Measurements from ENCODE around the gene TMEM239.

The TMEM239 gene

GRCh38 chr20:2849529-2849928, 33.4 kb downstream of the TMEM239 start:
- DNase-seq (ENCODE audit: low read depth): no peak

- no peak for DNase-seq (ENCODE audit: low read depth)
These were observed 34.9 kb downstream of the TMEM239 start for GRCh38 chr20:2851086-2851485.

DNA sequence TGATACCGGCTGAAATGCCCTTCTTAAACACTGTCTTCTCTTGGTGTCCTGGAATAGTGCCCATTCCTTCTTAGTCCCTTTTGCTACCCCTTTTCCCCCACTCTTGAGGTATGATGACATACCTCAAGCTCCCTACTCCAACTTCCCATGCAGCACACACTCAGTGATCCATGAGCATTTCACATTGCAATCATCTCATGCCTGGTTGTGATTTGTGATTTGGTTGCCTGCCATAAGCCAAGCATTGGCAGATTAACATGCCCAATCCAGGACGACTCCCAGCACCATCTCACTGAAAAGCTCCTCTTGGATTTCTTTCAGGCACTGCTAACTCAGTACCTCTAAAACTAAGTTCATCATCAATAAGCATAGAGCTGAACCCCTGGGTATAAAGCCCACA, 42.4 kb downstream of the TMEM239 start:
- no peak for DNase-seq (ENCODE audit: low read depth)

- DNase-seq (ENCODE audit: low read depth): no peak
These were observed 43.4 kb downstream of the TMEM239 start for GRCh38 chr20:2859330-2860121.

- no peak for DNase-seq (ENCODE audit: low read depth)
These were observed 48.5 kb downstream of the TMEM239 start for GRCh38 chr20:2864626-2865025.

- DNase-seq (ENCODE audit: low read depth): no peak
These were observed 48.9 kb downstream of the TMEM239 start for GRCh38 chr20:2865101-2865500.

- DNase-seq (ENCODE audit: low read depth): no peak
These were observed 49.5 kb downstream of the TMEM239 start for GRCh38 chr20:2865630-2866029.

DNA sequence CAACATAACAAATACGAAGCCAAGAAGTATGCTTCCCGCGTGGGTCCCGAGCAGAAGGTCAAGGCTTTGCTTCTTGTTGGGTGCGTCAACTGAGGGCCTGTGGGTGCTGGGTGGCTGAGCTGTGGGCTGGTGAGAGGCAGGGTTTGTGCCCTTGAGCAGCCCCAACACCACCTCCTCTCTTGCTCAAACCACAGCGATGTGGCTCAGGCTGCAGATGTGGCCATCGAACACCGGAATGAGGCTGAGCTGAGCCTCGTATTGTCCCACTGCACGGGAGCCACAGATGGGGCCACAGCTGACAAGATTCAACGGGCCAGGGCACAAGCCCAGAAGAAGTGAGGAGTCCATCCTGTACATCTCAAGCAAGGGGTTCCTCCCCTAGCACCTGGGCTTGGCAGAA, 50.1 kb downstream of the TMEM239 start:
- DNase-seq (ENCODE audit: low read depth): no peak

- DNase-seq (ENCODE audit: low read depth): no peak
These were observed 51.1 kb downstream of the TMEM239 start for GRCh38 chr20:2867081-2867864.
